ENCODE measurements around the gene DDI2. TPM values are rescaled to one million over a fixed set of nuclear protein-coding genes. Genes with fewer than 3 reads are reported as not detected.
"Not testable (repeated sequence)": the region's sequence is repeated elsewhere in the genome, so short reads cannot be mapped to it uniquely, and the experiment has no call there.

DDI2 gene
- total RNA-seq, 1 experiment from 2014 or later, result 7.6 TPM

GRCh38 chr1:15623435-15623834, 6.2 kb downstream of the DDI2 start:
- Histone ChIP-seq H3K4me3 (no peak overlapping the region), H3K9me3 (no peaks in the 10 kb centered on the region), H3K36me3 (peaks cover 29% of the 10 kb centered on the region), H3K27me3 (no peaks in the 10 kb centered on the region)
- no peak for DNase-seq

DNA sequence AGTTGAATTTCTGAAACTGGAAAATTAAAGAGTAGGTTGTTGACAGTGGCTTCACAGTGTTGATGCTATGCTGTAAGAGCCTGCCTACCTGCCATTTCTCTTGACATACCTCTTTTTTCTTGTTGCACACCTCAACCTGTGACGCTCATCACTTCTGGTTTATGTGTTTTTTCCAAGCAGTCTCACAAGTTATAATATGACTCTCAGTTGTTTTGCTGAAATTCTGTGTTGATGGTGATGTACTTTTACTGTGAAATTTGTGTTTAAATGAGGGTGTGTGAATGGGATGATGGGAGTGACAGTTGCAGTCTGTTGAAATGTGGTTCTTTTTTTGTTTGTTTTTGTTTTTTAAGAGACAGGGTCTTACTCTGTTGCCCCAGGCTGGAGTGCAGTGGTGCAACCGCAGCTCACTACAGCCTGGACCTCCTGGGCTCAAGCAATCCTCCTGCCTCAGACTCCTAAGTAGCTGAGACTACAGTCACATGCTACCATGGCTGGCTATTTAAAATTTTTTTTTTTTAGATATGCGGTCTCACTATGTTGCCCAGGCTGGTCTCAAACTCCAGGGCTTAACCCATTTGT, 7.0 kb downstream of the DDI2 start:
- no peak for DNase-seq
- Histone ChIP-seq H3K4me3 (no peak overlapping the region), H3K9me3 (no peaks in the 10 kb centered on the region), H3K36me3 (peaks cover 35% of the 10 kb centered on the region), H3K27me3 (no peaks in the 10 kb centered on the region)

DNA sequence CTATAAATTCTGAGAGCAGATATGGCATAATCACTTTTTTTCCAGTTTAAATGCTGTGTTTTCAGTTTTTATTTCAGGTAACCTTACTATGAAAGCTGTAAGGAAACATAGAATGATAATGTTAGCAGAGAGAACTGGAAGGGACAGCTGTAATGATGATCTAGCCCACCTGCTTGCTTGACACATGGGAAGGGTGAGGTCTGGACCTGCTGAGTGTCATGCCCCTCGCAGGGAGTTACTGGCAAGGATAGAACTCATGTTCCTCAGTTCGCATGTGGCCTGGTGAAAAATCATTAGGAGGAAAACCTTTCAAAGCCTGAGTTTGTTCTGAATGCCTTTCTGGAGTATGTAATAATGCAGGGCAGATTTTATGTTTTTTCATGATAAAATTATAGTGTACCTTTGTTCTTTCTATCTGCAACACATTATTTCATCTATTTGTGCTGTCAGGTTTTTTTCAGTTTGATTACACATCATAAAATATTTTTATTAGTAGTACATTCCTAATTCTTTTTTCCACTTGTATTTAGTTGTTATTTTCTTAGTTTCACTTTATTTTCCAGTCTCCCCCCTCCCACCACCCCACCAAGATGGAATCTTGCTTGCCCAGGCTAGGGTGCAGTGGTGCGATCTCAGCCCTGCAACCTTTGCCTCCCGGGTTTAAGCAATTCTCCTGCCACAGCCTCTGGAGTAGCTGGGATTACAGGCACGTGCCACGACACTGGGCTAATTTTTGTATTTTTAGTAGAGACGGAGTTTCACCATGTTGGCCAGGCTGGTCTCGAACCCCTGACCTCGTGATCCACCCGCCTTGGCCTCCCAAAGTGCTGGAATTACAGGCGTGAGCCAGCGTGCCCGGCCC, 8.0 kb downstream of the DDI2 start:
- DNase-seq, result no peak
- H3K9me3 ChIP-seq, result no peaks in the 10 kb centered on the region
- no peaks in the 10 kb centered on the region for H3K27me3 ChIP-seq
- H3K4me3 ChIP-seq, result no peak overlapping the region
- H3K36me3 ChIP-seq, result peaks cover 37% of the 10 kb centered on the region

GRCh38 chr1:15626269-15626950, 9.2 kb downstream of the DDI2 start:
- DNase-seq, result no peak
- no peaks in the 10 kb centered on the region for H3K9me3 ChIP-seq
- H3K36me3 ChIP-seq, result peaks cover 46% of the 10 kb centered on the region
- no peaks in the 10 kb centered on the region for H3K27me3 ChIP-seq
- H3K4me3 ChIP-seq, result no peak overlapping the region

DNA sequence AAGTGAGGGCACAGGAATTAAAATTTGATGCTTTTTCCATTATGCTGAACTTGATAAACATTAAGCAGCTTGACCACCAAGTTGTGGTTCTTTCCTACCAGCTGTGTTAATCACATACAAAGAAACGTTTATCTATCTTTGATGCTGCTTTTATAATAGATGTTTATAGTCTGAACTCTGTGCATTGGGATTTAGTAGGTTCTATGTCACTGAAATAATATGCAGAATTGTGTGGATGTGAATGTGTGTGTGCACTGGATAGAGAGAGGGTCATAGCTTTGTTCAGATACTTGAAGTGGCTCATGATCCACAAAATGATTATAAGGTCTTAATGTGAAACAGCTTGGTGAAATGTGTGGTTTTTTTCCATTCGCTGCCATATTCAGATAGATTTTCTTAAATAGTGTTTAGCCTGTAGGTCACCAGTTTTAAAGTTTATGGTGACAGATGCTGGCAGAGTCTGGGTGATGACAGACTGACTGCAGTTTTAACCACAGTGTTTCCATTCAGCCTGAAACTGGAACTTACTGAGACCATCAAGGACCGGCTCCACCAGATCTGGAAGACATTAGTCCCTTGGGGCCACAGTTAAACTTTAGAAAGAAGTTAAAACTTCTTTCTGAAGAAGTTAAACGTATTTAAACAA, 10.2 kb downstream of the DDI2 start:
- no peak for DNase-seq
- peaks cover 54% of the 10 kb centered on the region for H3K36me3 ChIP-seq
- H3K9me3 ChIP-seq, result no peaks in the 10 kb centered on the region
- H3K27me3 ChIP-seq, result no peaks in the 10 kb centered on the region
- no peak overlapping the region for H3K4me3 ChIP-seq

DNA sequence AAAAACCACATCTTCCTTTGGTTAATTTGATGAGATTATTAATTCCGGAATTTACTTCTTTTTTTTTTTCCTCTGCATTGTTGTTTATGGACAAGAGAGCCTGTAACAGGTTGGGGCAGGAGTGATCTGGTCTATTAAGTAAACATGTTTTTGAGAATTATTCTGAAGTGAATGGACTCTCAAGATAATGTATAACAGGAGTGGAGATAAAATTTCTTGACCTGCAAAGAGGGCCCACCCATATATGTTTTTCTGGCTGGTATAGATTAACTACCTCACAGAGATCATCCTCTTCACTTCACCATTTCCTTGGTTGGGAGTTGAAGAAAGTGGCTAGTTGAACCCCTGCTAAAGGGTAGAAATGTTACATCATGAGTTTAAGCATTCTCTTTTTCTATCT, 10.7 kb downstream of the DDI2 start:
- DNase-seq, result no peak
- no peaks in the 10 kb centered on the region for H3K27me3 ChIP-seq
- no peak overlapping the region for H3K4me3 ChIP-seq
- no peaks in the 10 kb centered on the region for H3K9me3 ChIP-seq
- H3K36me3 ChIP-seq, result peaks cover 55% of the 10 kb centered on the region

- no peak for DNase-seq
- H3K27me3 ChIP-seq, result no peaks in the 10 kb centered on the region
- H3K36me3 ChIP-seq, result peaks cover 64% of the 10 kb centered on the region
- no peak overlapping the region for H3K4me3 ChIP-seq
- H3K9me3 ChIP-seq, result no peaks in the 10 kb centered on the region
Observed at GRCh38 chr1:15633756-15634420, 16.6 kb downstream of the DDI2 start.

GRCh38 chr1:15636436-15636835, 19.2 kb downstream of the DDI2 start:
- H3K27me3 ChIP-seq, result no peaks in the 10 kb centered on the region
- no peak overlapping the region for H3K4me3 ChIP-seq
- no peak for DNase-seq
- peaks cover 67% of the 10 kb centered on the region for H3K36me3 ChIP-seq
- H3K9me3 ChIP-seq, result no peaks in the 10 kb centered on the region

GRCh38 chr1:15637826-15638225, 20.6 kb downstream of the DDI2 start:
- no peaks in the 10 kb centered on the region for H3K9me3 ChIP-seq
- H3K4me3 ChIP-seq, result no peak overlapping the region
- H3K36me3 ChIP-seq, result peaks cover 59% of the 10 kb centered on the region
- no peak for DNase-seq
- no peaks in the 10 kb centered on the region for H3K27me3 ChIP-seq

DNA sequence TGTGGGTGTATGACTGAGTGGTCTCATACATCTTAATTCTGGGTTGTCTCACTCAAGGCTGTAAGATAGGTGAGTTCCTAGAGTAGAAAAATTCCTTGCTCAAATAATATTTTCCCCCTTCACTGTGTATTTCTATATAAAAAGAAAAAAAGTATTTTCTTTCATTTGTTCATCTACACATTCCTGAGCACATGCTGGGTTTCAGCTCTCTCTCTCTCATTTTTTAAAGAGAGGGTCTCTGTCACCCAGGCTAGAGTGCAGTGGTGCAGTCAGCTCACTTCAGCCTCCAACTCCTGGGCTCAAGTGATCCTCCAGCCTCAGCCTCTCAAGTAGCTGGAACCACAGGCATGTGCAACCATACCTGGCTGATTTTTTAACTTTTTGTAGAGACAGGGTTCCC, 22.0 kb downstream of the DDI2 start:
- Histone ChIP-seq H3K36me3 (peaks cover 51% of the 10 kb centered on the region), H3K27me3 (no peaks in the 10 kb centered on the region), H3K4me3 (no peak overlapping the region), H3K9me3 (no peaks in the 10 kb centered on the region)
- DNase-seq, result no peak

DNA sequence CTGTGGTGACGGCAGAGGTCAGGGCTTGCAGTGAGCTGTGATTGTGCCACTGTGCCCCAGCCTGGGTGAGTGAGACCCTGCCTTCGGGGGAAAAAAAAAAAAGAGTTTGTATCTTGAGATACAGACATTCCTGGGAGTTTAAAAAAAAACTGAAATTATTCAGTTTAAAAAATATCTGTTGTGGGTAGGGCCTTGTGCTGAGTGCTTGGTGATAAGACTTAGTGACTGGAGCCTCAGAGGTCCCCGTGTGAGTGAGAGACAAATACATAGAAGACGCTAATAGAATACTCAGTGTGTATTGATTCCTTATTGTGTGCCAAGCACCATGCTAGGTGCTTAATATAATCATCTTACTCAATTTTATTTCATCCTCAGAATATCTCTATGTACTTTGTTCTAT, 22.7 kb downstream of the DDI2 start:
- no peak overlapping the region for H3K4me3 ChIP-seq
- no peaks in the 10 kb centered on the region for H3K27me3 ChIP-seq
- DNase-seq, result no peak
- H3K36me3 ChIP-seq, result peaks cover 49% of the 10 kb centered on the region
- H3K9me3 ChIP-seq, result no peaks in the 10 kb centered on the region

- Histone ChIP-seq H3K4me3 (no peak overlapping the region), H3K27me3 (no peaks in the 10 kb centered on the region), H3K9me3 (no peaks in the 10 kb centered on the region), H3K36me3 (peaks cover 49% of the 10 kb centered on the region)
- DNase-seq, result no peak
Observed at GRCh38 chr1:15640667-15641066, 23.4 kb downstream of the DDI2 start.

- Histone ChIP-seq H3K36me3 (peaks cover 62% of the 10 kb centered on the region), H3K9me3 (no peaks in the 10 kb centered on the region), H3K4me3 (no peak overlapping the region), H3K27me3 (no peaks in the 10 kb centered on the region)
- no peak for DNase-seq
Observed at GRCh38 chr1:15649937-15650336, 32.7 kb downstream of the DDI2 start.

DNA sequence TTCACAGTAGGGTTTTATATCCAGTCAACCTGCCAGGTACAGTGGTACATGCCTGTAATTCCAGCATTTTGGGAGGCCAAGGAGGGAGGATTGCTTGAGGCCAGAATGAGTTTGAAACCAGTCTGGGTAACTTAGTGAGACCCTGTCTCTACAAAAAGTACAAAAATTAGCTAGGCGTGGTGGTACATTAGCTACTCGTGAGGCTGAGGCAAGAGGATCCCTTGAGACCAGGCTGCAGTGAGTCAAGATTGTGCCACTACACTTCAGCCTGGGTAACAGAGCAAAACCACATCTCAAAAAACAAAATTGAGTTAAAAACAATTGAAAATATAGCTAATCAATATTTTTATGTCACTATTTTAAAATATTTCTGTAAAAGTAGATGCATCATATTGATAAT, 33.2 kb downstream of the DDI2 start:
- Histone ChIP-seq H3K27me3 (no peaks in the 10 kb centered on the region), H3K36me3 (peaks cover 57% of the 10 kb centered on the region), H3K4me3 (no peak overlapping the region)

DNA sequence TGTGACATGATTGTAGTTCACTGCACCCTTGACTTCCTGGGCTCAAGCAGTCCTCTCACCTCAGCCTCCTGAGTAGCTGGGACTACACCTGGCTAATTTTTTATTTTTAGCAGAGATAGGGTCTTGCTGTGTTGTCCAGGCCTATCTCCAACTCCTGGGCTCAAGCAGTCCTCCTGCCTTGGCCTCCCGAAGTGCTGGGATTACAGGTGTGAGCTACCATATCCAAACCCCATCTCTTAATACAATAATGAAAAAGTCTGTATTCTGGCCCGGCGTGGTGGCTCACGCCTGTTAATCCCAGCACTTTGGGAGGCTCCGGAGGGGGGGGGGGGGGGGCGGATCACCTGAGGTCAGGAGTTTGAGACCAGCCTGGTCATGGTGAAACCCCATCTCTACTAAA, 34.9 kb downstream of the DDI2 start:
- not testable (repeated sequence) for H3K27me3 ChIP-seq, H3K9me3 ChIP-seq, DNase-seq, H3K4me3 ChIP-seq
- peaks cover 65% of the 10 kb centered on the region for H3K36me3 ChIP-seq

More for the DNA sequence above, 33.2 kb downstream of the DDI2 start:
- DNase-seq, result no peak
- H3K9me3 ChIP-seq, result no peaks in the 10 kb centered on the region

- no peak for DNase-seq
- Histone ChIP-seq H3K36me3 (peaks cover 63% of the 10 kb centered on the region), H3K4me3 (no peak overlapping the region), H3K27me3 (no peaks in the 10 kb centered on the region), H3K9me3 (no peaks in the 10 kb centered on the region)
Observed at GRCh38 chr1:15654091-15654690, 36.9 kb downstream of the DDI2 start.

Data from MG63 (cell line).